Psoas muscle (tissue), 8 donors: ENCODE data around the gene ACACB. TPM values are rescaled to one million over a fixed set of nuclear protein-coding genes. Genes with fewer than 3 reads are reported as not detected.

Experiments used
- ATAC-seq, 4 donors: fragments of 200-7000 bp; cut with Tn5 transposase; one replicate each; pipeline ENCODE4 v1.9.1; 2020; ENCODE audit warnings: moderate library complexity in 3 of 4, mild to moderate bottlenecking in 2 of 4
- DNase-seq, 2 donors: peaks; one replicate each; pipeline ENCODE4 v3.0.0-alpha.2; 2020
- H3K27ac ChIP-seq: fragments of 200-600 bp; one replicate; pipeline ENCODE4 v1.8.0; 2022
- H3K27me3 ChIP-seq, 3 donors: fragments of 200-600 bp in 1 of 3; one replicate each; pipeline versions ENCODE4 v1.6.1 to v1.8.0; 2013 to 2022; ENCODE audit warnings: low read length in 2 of 3, mild to moderate bottlenecking in 2 of 3, moderate library complexity in 1 of 3; ENCODE audit not compliant: insufficient read depth in 3 of 3
- H3K36me3 ChIP-seq, 2 donors: fragments of 200-600 bp in 1 of 2; one replicate each; pipeline versions ENCODE4 v1.6.1 to v1.8.0; 2013 to 2022; ENCODE audit warnings: low read depth in 1 of 2, mild to moderate bottlenecking in 1 of 2, moderate library complexity in 1 of 2; ENCODE audit not compliant: insufficient read depth in 1 of 2
- H3K4me1 ChIP-seq: fragments of 200-600 bp; one replicate; pipeline ENCODE4 v1.8.0; 2022
- H3K4me3 ChIP-seq: fragments of 200-600 bp; one replicate; pipeline ENCODE4 v1.8.0; 2022; ENCODE audit warnings: mild to moderate bottlenecking
- H3K9me3 ChIP-seq: fragments of 200-600 bp; one replicate; pipeline ENCODE4 v1.8.0; 2022
- WGBS, 3 donors: extraction: QIAGEN DNeasy Blood & Tissue Kit; methylation state at CpG; one replicate each; pipeline versions ENCODE4 v1.1.6 to v1.1.7; 2013; 5-methylcytosine and 5-hydroxymethylcytosine counted together
- intact Hi-C, 2 donors: fragments of 100-400 bp; cut with DNase I; formaldehyde crosslinking; loops; one replicate each; pipeline versions ENCODE4 v1.11.0 to v1.14.2; 2022
- polyA plus RNA-seq, 3 donors: library from polyadenylated mRNA; stranded (reverse); fragments of 200-250 nt; gene quantifications; one replicate each; pipeline ENCODE4 v1.2.3, GENCODE V29; 2013
- total RNA-seq, 4 donors: library from RNA; stranded (reverse); fragmentation: NEBNext Ultra II Directional in 2 of 4; extraction: Animal tissue kit (Norgen Biotek cat#: 25700) in 2 of 4; gene quantifications; one replicate each; pipeline versions ENCODE4 v1.2.1 to v1.2.4, GENCODE V29; 2021 to 2023
- TF ChIP-seq, protein P1 (sequence below): fragments of 200-600 bp; IDR thresholded peaks from one replicate; pipeline ENCODE4 v1.8.0; 2022; ENCODE audit warnings: antibody characterized with exemption
- donor health status: healthy with polysubstance abuse.
- donor health status: DM: no; HTN: no; CAD: no; lungs with moderate emphysema.
- donor health status: Bipolar disorder and iron deficiency.
- donor health status: healthy.
- donor health status: DM: yes; HTN: yes; CAD: no.
- donor health status: DM: no; HTN: no; CAD: no.
- donor health status: DM: no; HTN: no; CAD: no.
- donor health status: DM: yes; HTN: yes; CAD: no.

The ACACB gene
- total and polyA plus RNA-seq, 7 donors = 27.0 to 503 (median 246) TPM

GRCh38 chr12:109203480-109203879 lies 87.1 kb downstream of the ACACB start:
- WGBS, 3 donors = 84 to 86% (median 84%) methylated on average over 8 of the region's 8 CpGs
- DNase-seq (no peak), ATAC-seq (no peak)
- no peak overlapping the region for H3K4me3 ChIP-seq
- TF ChIP-seq, protein P1, sequence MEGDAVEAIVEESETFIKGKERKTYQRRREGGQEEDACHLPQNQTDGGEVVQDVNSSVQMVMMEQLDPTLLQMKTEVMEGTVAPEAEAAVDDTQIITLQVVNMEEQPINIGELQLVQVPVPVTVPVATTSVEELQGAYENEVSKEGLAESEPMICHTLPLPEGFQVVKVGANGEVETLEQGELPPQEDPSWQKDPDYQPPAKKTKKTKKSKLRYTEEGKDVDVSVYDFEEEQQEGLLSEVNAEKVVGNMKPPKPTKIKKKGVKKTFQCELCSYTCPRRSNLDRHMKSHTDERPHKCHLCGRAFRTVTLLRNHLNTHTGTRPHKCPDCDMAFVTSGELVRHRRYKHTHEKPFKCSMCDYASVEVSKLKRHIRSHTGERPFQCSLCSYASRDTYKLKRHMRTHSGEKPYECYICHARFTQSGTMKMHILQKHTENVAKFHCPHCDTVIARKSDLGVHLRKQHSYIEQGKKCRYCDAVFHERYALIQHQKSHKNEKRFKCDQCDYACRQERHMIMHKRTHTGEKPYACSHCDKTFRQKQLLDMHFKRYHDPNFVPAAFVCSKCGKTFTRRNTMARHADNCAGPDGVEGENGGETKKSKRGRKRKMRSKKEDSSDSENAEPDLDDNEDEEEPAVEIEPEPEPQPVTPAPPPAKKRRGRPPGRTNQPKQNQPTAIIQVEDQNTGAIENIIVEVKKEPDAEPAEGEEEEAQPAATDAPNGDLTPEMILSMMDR = no peak
- peaks cover 11% of the 10 kb centered on the region for H3K4me1 ChIP-seq
- H3K36me3 ChIP-seq = peaks cover 18 to 98% of the 10 kb centered on the region in 2 donors
- no peaks in the 10 kb centered on the region for H3K27me3 ChIP-seq
- no peak overlapping the region for H3K27ac ChIP-seq
- intact Hi-C loops = no loop called here
- H3K9me3 ChIP-seq = no peaks in the 10 kb centered on the region

GRCh38 chr12:109209082-109209481 lies 92.7 kb downstream of the ACACB start:
- H3K27ac ChIP-seq = no peak overlapping the region
- peaks cover 8% of the 10 kb centered on the region for H3K4me1 ChIP-seq
- peaks cover 10 to 92% of the 10 kb centered on the region in 2 donors for H3K36me3 ChIP-seq
- no peak overlapping the region for H3K4me3 ChIP-seq
- no peaks in the 10 kb centered on the region for H3K27me3 ChIP-seq
- intact Hi-C loops = no loop called here
- 72 to 83% (median 79%) methylated on average over 13 to 14 of the region's 14 CpGs for WGBS, 3 donors
- DNase-seq = peak in 1 of 2 donors; percentile 48
- TF ChIP-seq, protein P1 = no peak
- H3K9me3 ChIP-seq = no peaks in the 10 kb centered on the region
- ATAC-seq = peak in 3 of 4 donors; percentile 8 to 17 (median 11)

- peak in 1 of 2 donors; percentile 14 for DNase-seq
- ATAC-seq = peak in 1 of 4 donors; percentile 6
- intact Hi-C loops = no loop called here
- no peaks in the 10 kb centered on the region for H3K9me3 ChIP-seq
- H3K27ac ChIP-seq = no peak overlapping the region
- no peaks in the 10 kb centered on the region for H3K4me1 ChIP-seq
- peaks cover 10 to 95% of the 10 kb centered on the region in 2 donors for H3K36me3 ChIP-seq
- 90 to 93% (median 92%) methylated on average over 16 of the region's 16 CpGs for WGBS, 3 donors
- TF ChIP-seq, protein P1 = no peak
- no peaks in the 10 kb centered on the region for H3K27me3 ChIP-seq
- no peak overlapping the region for H3K4me3 ChIP-seq
Observed at GRCh38 chr12:109212460-109213115, 96.2 kb downstream of the ACACB start.

DNA sequence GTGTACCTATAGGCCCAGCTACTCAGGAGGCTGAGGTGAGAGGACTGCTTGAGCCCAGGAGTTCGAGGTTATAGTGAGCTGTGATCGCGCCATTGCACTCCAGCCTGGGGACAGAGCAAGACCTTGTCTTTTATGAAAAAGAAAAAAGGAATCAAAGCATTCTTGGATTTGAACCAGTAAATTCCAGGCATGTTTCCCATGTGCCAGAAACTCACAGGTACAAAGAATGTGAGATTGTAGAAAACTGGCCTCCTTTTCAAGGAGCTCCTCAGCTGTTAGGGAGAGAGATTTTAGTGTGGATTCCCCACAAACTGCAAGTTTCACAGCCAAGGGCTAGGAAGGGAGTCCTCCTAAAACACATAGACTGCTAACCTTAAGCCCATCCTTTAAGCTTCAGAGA lies 97.7 kb downstream of the ACACB start:
- no peaks in the 10 kb centered on the region for H3K9me3 ChIP-seq
- no peaks in the 10 kb centered on the region for H3K27me3 ChIP-seq
- DNase-seq (no peak), ATAC-seq (no peak)
- intact Hi-C loops = no loop called here
- H3K36me3 ChIP-seq = peaks cover 7 to 95% of the 10 kb centered on the region in 2 donors
- 95 to 98% (median 96%) methylated on average over 3 of the region's 3 CpGs for WGBS, 3 donors
- TF ChIP-seq, protein P1 = no peak
- H3K4me1 ChIP-seq = no peaks in the 10 kb centered on the region
- no peak overlapping the region for H3K27ac ChIP-seq
- no peak overlapping the region for H3K4me3 ChIP-seq

- Histone ChIP-seq H3K9me3 (no peaks in the 10 kb centered on the region), H3K27ac (no peak overlapping the region), H3K36me3 (peaks cover 2 to 100% of the 10 kb centered on the region in 2 donors), H3K4me3 (no peak overlapping the region), H3K27me3 (no peaks in the 10 kb centered on the region), H3K4me1 (peaks cover 4% of the 10 kb centered on the region)
- intact Hi-C loops = no loop called here
- DNase-seq (no peak), ATAC-seq (no peak)
- 88 to 93% (median 92%) methylated on average over 6 of the region's 6 CpGs for WGBS, 3 donors
- TF ChIP-seq, protein P1 = no peak
Observed at GRCh38 chr12:109218996-109219395, 102.6 kb downstream of the ACACB start.
